WTC11 (cell line): ENCODE measurements around the gene EPHB6.

Experiments used
- IRF2 ChIP-seq: sonication (generic); formaldehyde crosslinking; IDR thresholded peaks from 2 replicates; pipeline ENCODE4 v1.8.0; 2022; ENCODE audit warnings: low read depth, missing genetic modification reagents, borderline replicate concordance
- NR1H2 ChIP-seq: sonication (generic); formaldehyde crosslinking; IDR thresholded peaks from 2 replicates; pipeline ENCODE4 v1.9.0; 2021; ENCODE audit warnings: mild to moderate bottlenecking, moderate library complexity, missing genetic modification reagents
- ZNF232 ChIP-seq: sonication (generic); formaldehyde crosslinking; IDR thresholded peaks from 2 replicates; pipeline ENCODE4 v1.8.0; 2022; ENCODE audit warnings: mild to moderate bottlenecking, missing genetic modification reagents
- TF ChIP-seq, protein P1 (sequence below): sonication (generic); formaldehyde crosslinking; IDR thresholded peaks from 2 replicates; pipeline ENCODE4 v1.8.1; 2022; ENCODE audit warnings: missing genetic modification reagents, borderline replicate concordance
- TF ChIP-seq, protein P2 (sequence below): fragments of 200-600 bp; IDR thresholded peaks from 2 replicates; pipeline ENCODE4 v1.8.0; 2022; ENCODE audit warnings: antibody characterized with exemption
- TF ChIP-seq, protein P3 (sequence below): sonication (generic); formaldehyde crosslinking; IDR thresholded peaks from 2 replicates; pipeline ENCODE4 v1.8.0; 2022; ENCODE audit warnings: mild to moderate bottlenecking, missing genetic modification reagents
- TF ChIP-seq, protein P4 (sequence below): sonication (generic); formaldehyde crosslinking; IDR thresholded peaks from 2 replicates; pipeline ENCODE4 v1.8.0; 2022; ENCODE audit warnings: mild to moderate bottlenecking, missing genetic modification reagents

DNA sequence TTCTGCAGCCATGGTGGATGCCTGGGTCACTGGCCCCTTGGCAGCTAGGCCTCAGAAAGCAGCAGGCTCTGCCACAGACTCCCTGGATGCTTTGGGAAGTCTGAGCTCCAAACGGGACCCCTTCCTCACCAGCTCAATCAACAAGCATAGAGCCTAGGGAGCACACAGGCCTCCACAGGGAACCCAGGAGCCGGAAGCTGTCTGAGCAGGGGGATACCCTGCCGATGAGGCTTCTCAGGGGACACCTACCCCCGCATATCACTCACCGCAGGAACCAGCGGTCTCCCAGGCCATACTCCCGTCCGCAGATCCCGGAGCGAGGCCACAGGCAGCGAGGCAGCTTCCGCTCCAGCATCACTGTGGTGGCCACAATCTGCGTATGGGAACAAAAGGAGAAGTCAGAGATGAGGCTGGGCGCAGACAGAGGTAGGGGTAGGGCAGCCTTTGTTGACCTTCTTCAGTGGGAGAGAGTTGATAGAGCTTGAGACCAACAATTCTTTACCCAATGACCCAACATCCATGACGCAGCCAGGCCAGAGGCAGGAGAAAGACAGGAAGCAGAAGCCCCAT, 17.3 kb downstream of the EPHB6 start:
- TF ChIP-seq NR1H2 (CRISPR knock-in tag) = no peak
- TF ChIP-seq IRF2 (CRISPR knock-in tag) = no peak
- TF ChIP-seq, protein P1, sequence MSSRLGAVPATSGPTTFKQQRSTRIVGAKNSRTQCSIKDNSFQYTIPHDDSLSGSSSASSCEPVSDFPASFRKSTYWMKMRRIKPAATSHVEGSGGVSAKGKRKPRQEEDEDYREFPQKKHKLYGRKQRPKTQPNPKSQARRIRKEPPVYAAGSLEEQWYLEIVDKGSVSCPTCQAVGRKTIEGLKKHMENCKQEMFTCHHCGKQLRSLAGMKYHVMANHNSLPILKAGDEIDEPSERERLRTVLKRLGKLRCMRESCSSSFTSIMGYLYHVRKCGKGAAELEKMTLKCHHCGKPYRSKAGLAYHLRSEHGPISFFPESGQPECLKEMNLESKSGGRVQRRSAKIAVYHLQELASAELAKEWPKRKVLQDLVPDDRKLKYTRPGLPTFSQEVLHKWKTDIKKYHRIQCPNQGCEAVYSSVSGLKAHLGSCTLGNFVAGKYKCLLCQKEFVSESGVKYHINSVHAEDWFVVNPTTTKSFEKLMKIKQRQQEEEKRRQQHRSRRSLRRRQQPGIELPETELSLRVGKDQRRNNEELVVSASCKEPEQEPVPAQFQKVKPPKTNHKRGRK (CRISPR knock-in tag) = no peak
- TF ChIP-seq, protein P2, sequence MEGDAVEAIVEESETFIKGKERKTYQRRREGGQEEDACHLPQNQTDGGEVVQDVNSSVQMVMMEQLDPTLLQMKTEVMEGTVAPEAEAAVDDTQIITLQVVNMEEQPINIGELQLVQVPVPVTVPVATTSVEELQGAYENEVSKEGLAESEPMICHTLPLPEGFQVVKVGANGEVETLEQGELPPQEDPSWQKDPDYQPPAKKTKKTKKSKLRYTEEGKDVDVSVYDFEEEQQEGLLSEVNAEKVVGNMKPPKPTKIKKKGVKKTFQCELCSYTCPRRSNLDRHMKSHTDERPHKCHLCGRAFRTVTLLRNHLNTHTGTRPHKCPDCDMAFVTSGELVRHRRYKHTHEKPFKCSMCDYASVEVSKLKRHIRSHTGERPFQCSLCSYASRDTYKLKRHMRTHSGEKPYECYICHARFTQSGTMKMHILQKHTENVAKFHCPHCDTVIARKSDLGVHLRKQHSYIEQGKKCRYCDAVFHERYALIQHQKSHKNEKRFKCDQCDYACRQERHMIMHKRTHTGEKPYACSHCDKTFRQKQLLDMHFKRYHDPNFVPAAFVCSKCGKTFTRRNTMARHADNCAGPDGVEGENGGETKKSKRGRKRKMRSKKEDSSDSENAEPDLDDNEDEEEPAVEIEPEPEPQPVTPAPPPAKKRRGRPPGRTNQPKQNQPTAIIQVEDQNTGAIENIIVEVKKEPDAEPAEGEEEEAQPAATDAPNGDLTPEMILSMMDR = no peak
- TF ChIP-seq, protein P3, sequence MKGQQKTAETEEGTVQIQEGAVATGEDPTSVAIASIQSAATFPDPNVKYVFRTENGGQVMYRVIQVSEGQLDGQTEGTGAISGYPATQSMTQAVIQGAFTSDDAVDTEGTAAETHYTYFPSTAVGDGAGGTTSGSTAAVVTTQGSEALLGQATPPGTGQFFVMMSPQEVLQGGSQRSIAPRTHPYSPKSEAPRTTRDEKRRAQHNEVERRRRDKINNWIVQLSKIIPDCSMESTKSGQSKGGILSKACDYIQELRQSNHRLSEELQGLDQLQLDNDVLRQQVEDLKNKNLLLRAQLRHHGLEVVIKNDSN = no peak
- TF ChIP-seq, protein P4, sequence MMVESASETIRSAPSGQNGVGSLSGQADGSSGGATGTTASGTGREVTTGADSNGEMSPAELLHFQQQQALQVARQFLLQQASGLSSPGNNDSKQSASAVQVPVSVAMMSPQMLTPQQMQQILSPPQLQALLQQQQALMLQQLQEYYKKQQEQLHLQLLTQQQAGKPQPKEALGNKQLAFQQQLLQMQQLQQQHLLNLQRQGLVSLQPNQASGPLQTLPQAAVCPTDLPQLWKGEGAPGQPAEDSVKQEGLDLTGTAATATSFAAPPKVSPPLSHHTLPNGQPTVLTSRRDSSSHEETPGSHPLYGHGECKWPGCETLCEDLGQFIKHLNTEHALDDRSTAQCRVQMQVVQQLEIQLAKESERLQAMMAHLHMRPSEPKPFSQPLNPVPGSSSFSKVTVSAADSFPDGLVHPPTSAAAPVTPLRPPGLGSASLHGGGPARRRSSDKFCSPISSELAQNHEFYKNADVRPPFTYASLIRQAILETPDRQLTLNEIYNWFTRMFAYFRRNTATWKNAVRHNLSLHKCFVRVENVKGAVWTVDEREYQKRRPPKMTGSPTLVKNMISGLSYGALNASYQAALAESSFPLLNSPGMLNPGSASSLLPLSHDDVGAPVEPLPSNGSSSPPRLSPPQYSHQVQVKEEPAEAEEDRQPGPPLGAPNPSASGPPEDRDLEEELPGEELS (CRISPR knock-in tag) = no peak
- TF ChIP-seq ZNF232 (CRISPR knock-in tag) = no peak
